ENCODE measurements around the gene AGAP1.

GRCh38 chr2:235992024-235992423 is 498.2 kb downstream of the AGAP1 start:
- TF ChIP-seq CTCF (IDR thresholded peaks at IDR 0.05) (no peak), POLR2A (IDR thresholded peaks at IDR 0.05) (no peak)

All from heart left ventricle (tissue), 13 donors.